OCI-LY1 (cell line): ENCODE measurements around the gene CPNE5.

Experiments used
- EZH2 ChIP-seq: fragments of 200-600 bp; sonication (generic), shearing (Covaris generic); IDR thresholded peaks from 2 replicates; pipeline ENCODE4 v1.8.0; 2017; ENCODE audit warnings: borderline replicate concordance, mixed run types, mild to moderate bottlenecking, antibody characterized with exemption, low read length, moderate library complexity, mixed read lengths
- TF ChIP-seq, protein P1 (sequence below): fragments of 200-600 bp; sonication (generic), shearing (Covaris generic); IDR thresholded peaks from 2 replicates; pipeline ENCODE4 v1.5.1; 2017; ENCODE audit warnings: mild to moderate bottlenecking, antibody characterized with exemption, low read length, moderate library complexity, mixed read lengths

DNA sequence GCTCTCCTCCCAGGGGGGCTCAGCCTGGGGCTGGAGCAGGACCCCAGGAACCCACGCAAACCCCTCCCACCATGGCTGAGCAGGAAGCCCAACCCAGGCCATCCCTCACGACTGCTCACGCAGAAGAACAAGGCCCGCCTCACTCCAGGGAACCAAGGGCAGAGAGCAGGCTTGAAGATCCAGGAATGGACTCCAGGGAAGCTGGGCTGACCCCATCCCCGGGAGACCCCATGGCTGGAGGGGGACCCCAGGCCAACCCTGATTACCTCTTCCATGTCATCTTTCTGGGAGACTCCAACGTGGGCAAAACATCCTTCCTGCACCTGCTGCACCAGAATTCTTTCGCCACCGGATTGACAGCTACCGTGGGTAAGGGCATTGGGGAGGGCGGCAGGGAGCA lies 116.9 kb downstream of the CPNE5 start:
- TF ChIP-seq, protein P1, sequence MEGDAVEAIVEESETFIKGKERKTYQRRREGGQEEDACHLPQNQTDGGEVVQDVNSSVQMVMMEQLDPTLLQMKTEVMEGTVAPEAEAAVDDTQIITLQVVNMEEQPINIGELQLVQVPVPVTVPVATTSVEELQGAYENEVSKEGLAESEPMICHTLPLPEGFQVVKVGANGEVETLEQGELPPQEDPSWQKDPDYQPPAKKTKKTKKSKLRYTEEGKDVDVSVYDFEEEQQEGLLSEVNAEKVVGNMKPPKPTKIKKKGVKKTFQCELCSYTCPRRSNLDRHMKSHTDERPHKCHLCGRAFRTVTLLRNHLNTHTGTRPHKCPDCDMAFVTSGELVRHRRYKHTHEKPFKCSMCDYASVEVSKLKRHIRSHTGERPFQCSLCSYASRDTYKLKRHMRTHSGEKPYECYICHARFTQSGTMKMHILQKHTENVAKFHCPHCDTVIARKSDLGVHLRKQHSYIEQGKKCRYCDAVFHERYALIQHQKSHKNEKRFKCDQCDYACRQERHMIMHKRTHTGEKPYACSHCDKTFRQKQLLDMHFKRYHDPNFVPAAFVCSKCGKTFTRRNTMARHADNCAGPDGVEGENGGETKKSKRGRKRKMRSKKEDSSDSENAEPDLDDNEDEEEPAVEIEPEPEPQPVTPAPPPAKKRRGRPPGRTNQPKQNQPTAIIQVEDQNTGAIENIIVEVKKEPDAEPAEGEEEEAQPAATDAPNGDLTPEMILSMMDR = no peak
- TF ChIP-seq EZH2 = no peak
